Measurements from ENCODE around the gene RHOJ. TPM values are rescaled to one million over a fixed set of nuclear protein-coding genes. Genes with fewer than 3 reads are reported as not detected.

Gene RHOJ
- total and polyA plus RNA-seq, 9 of the 15 experiments (the other 6 are each of a cell fraction or from before 2014, with no cell fraction given) = not detected

DNA sequence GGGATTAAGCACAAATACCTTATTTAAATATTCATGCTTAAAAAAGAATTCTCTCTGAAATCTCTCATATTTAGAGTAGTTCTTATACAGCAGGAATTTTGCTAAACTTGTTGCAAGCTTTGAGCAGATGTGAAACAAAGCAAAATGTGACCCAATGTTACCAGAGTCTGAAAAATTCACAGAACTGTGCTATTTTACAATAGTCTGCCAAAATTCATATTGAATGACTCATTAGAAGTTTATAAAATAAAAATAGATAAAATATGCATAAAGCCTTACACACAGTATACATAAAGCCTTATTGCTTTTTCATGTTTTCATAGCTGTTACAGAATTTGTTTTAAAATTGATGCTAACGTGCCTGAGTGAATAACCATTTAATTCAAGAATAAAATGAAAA is 17.8 kb upstream of the RHOJ start (continued):
- TF ChIP-seq, protein P1, sequence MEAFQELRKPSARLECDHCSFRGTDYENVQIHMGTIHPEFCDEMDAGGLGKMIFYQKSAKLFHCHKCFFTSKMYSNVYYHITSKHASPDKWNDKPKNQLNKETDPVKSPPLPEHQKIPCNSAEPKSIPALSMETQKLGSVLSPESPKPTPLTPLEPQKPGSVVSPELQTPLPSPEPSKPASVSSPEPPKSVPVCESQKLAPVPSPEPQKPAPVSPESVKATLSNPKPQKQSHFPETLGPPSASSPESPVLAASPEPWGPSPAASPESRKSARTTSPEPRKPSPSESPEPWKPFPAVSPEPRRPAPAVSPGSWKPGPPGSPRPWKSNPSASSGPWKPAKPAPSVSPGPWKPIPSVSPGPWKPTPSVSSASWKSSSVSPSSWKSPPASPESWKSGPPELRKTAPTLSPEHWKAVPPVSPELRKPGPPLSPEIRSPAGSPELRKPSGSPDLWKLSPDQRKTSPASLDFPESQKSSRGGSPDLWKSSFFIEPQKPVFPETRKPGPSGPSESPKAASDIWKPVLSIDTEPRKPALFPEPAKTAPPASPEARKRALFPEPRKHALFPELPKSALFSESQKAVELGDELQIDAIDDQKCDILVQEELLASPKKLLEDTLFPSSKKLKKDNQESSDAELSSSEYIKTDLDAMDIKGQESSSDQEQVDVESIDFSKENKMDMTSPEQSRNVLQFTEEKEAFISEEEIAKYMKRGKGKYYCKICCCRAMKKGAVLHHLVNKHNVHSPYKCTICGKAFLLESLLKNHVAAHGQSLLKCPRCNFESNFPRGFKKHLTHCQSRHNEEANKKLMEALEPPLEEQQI (IDR thresholded peaks at IDR 0.05) = no peak
- TF ChIP-seq E2F3 (CRISPR knock-in tag; IDR thresholded peaks at IDR 0.05) (no peak), GABPB1 (CRISPR knock-in tag; IDR thresholded peaks at IDR 0.05) (no peak)
- TF ChIP-seq, protein P2, sequence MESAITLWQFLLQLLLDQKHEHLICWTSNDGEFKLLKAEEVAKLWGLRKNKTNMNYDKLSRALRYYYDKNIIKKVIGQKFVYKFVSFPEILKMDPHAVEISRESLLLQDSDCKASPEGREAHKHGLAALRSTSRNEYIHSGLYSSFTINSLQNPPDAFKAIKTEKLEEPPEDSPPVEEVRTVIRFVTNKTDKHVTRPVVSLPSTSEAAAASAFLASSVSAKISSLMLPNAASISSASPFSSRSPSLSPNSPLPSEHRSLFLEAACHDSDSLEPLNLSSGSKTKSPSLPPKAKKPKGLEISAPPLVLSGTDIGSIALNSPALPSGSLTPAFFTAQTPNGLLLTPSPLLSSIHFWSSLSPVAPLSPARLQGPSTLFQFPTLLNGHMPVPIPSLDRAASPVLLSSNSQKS (CRISPR knock-in tag; IDR thresholded peaks at IDR 0.05) = no peak

DNA sequence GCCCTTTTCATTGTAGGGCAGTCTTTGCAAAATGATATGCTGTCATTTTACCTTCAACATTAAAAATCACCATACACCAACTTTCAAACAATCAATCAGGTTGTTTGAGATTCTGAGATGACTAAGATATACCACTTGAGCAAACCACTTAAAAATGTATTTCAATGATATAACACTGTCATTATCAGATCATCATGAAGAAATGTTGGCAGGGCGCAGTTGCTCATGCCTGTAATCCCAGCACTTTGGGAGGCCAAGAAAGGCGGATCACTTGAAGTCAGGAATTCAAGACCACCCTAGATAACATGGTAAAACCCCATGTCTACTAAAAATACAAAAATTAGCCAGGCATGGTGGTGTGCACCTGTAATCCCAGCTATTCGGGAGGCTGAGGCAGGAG is 13.0 kb upstream of the RHOJ start:
- in situ Hi-C loops (cut with MboI) (no loop called here), intact Hi-C loops (cut with micrococcal nuclease) (no loop called here)
- H3K27ac ChIP-seq (ENCODE audit: extremely low read depth, low read depth, low read length) = no peak overlapping the region
- no peak overlapping the region for H3K4me3 ChIP-seq
- DNase-seq (ENCODE audit: extremely low read depth in 1 of 4, low spot score in 3 of 4) = no peak
- H3K9ac ChIP-seq (ENCODE audit: insufficient read depth in 1 of 2, low read depth in 2 of 2, low read length in 2 of 2) = no peak overlapping the region
- H3K4me2 ChIP-seq (ENCODE audit: insufficient read depth, low read length) = no peak overlapping the region
- no peaks in the 10 kb centered on the region for H3K36me3 ChIP-seq (ENCODE audit: control insufficient read depth, insufficient read depth, low read length)
- H3K9me3 ChIP-seq (replicated peaks; ENCODE audit: control insufficient read depth, insufficient read depth, low read depth, low read length) = no peaks in the 10 kb centered on the region
- ATAC-seq = no peak
- CTCF ChIA-PET (ENCODE audit: low intra/inter-chr PET ratio) = no interaction called here
- no peak overlapping the region for H2AFZ ChIP-seq (ENCODE audit: low read depth, low read length)
- no peaks in the 10 kb centered on the region for H3K27me3 ChIP-seq (ENCODE audit: control insufficient read depth in 2 of 2, insufficient read depth in 2 of 2, low read length in 2 of 2)
- H3K9me1 ChIP-seq (ENCODE audit: control insufficient read depth, insufficient read depth, low read length) = no peaks in the 10 kb centered on the region
- POLR2A ChIA-PET = no interaction called here
- H4K20me1 ChIP-seq (replicated peaks; ENCODE audit: control insufficient read depth, insufficient read depth, low read length) = no peaks in the 10 kb centered on the region
- 0% methylated on average over 2 of the region's 3 CpGs for WGBS (ENCODE audit: insufficient coverage, low coverage, missing lambda C conversion rate)
- H3K79me2 ChIP-seq (ENCODE audit: control insufficient read depth, insufficient read depth, low read length) = no peaks in the 10 kb centered on the region
- FAIRE-seq = no peak
- no peaks in the 10 kb centered on the region for H3K4me1 ChIP-seq (replicated peaks in 1 of 2; ENCODE audit: control insufficient read depth in 2 of 2, insufficient read depth in 2 of 2, low read length in 2 of 2)
- BruUV-seq (replicated peaks) = no TSS peak
- TF ChIP-seq ZNF232 (CRISPR knock-in tag; IDR thresholded peaks at IDR 0.05) (no peak), HNRNPH1 (optimal IDR thresholded peaks at IDR 0.05; ENCODE audit: low read depth, low read length) (no peak), MCM3 (IDR thresholded peaks at IDR 0.05) (no peak), STAT5B (CRISPR knock-in tag; IDR thresholded peaks at IDR 0.05) (no peak), NFXL1 (CRISPR knock-in tag; IDR thresholded peaks at IDR 0.05) (no peak), HCFC1 (IDR thresholded peaks at IDR 0.05; ENCODE audit: low read depth, low read length) (no peak), TEAD4 (IDR thresholded peaks at IDR 0.05; ENCODE audit: low read length) (no peak), TEAD4 (CRISPR knock-in tag; IDR thresholded peaks at IDR 0.05; ENCODE audit: borderline replicate concordance) (no peak)
- TF ChIP-seq, protein P3, sequence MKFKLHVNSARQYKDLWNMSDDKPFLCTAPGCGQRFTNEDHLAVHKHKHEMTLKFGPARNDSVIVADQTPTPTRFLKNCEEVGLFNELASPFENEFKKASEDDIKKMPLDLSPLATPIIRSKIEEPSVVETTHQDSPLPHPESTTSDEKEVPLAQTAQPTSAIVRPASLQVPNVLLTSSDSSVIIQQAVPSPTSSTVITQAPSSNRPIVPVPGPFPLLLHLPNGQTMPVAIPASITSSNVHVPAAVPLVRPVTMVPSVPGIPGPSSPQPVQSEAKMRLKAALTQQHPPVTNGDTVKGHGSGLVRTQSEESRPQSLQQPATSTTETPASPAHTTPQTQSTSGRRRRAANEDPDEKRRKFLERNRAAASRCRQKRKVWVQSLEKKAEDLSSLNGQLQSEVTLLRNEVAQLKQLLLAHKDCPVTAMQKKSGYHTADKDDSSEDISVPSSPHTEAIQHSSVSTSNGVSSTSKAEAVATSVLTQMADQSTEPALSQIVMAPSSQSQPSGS (CRISPR knock-in tag; IDR thresholded peaks at IDR 0.05) = no peak
- TF ChIP-seq, protein P4, sequence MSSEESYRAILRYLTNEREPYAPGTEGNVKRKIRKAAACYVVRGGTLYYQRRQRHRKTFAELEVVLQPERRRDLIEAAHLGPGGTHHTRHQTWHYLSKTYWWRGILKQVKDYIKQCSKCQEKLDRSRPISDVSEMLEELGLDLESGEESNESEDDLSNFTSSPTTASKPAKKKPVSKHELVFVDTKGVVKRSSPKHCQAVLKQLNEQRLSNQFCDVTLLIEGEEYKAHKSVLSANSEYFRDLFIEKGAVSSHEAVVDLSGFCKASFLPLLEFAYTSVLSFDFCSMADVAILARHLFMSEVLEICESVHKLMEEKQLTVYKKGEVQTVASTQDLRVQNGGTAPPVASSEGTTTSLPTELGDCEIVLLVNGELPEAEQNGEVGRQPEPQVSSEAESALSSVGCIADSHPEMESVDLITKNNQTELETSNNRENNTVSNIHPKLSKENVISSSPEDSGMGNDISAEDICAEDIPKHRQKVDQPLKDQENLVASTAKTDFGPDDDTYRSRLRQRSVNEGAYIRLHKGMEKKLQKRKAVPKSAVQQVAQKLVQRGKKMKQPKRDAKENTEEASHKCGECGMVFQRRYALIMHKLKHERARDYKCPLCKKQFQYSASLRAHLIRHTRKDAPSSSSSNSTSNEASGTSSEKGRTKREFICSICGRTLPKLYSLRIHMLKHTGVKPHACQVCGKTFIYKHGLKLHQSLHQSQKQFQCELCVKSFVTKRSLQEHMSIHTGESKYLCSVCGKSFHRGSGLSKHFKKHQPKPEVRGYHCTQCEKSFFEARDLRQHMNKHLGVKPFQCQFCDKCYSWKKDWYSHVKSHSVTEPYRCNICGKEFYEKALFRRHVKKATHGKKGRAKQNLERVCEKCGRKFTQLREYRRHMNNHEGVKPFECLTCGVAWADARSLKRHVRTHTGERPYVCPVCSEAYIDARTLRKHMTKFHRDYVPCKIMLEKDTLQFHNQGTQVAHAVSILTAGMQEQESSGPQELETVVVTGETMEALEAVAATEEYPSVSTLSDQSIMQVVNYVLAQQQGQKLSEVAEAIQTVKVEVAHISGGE (CRISPR knock-in tag; IDR thresholded peaks at IDR 0.05) = no peak
